GM12878 (cell line): ENCODE results near the gene KRTAP15-1.

Source experiments
- CTCF ChIP-seq, 3 experiments: IDR thresholded peaks in 2 of 3; conservative IDR thresholded peaks in 1 of 3; 2 replicates each; pipeline ENCODE4 v1.5.1; 2011; ENCODE audit warnings: low read depth in 3 of 3, low read length in 3 of 3, mild to moderate bottlenecking in 3 of 3, control low read depth in 2 of 3, moderate library complexity in 2 of 3, inconsistent platforms in 1 of 3, mixed read lengths in 1 of 3; ENCODE audit not compliant: control insufficient read depth in 2 of 3, insufficient read depth in 1 of 3; ENCODE audit errors: extremely low read depth in 1 of 3
- NFIC ChIP-seq: IDR thresholded peaks from 2 replicates; pipeline ENCODE4 v1.6.1; 2012; ENCODE audit warnings: low read depth, mild to moderate bottlenecking, inconsistent platforms, low read length, moderate library complexity
- NR2C2 ChIP-seq: IDR thresholded peaks from 2 replicates; pipeline ENCODE4 v1.6.1; 2011; ENCODE audit warnings: borderline replicate concordance, low read depth; ENCODE audit not compliant: control insufficient read depth, insufficient read length
- PRDM15 ChIP-seq: fragments of 450-650 bp; formaldehyde crosslinking; IDR thresholded peaks from 2 replicates; pipeline ENCODE4 v1.4.0; 2020; ENCODE audit warnings: mild to moderate bottlenecking, moderate library complexity
- SP1 ChIP-seq: IDR thresholded peaks from one replicate; pipeline ENCODE4 v1.6.1; 2011; ENCODE audit warnings: low read depth, low read length
- TAF1 ChIP-seq: IDR thresholded peaks from 2 replicates; pipeline ENCODE4 v1.6.1; 2011; ENCODE audit warnings: mild to moderate bottlenecking, low read depth, low read length, borderline replicate concordance

GRCh38 chr21:30434033-30434631, 5.9 kb upstream of the KRTAP15-1 start:
- TF ChIP-seq PRDM15 (CRISPR knock-in tag), result no peak
- TF ChIP-seq SP1, result no peak
- TF ChIP-seq NFIC, result no peak
- TF ChIP-seq CTCF (IDR thresholded peaks at IDR 0.05 in 2 of 3, conservative IDR thresholded peaks at IDR 0.05 in 1 of 3; ENCODE audit: control insufficient read depth in 2 of 3, extremely low read depth in 1 of 3, insufficient read depth in 1 of 3, low read depth in 3 of 3, low read length in 3 of 3), result peak; percentile 36 to 41 (median 41); a peak in 5 of 6 replicates
- no peak for TF ChIP-seq TAF1
- no peak for TF ChIP-seq NR2C2
